GM18526 (cell line): ENCODE measurements around the gene STK35.

Source experiments
- POLR2A ChIP-seq: IDR thresholded peaks from 3 replicates; pipeline ENCODE4 v1.6.1; 2011; ENCODE audit not compliant: insufficient read length; ENCODE audit errors: extremely low read depth

Gene STK35

DNA sequence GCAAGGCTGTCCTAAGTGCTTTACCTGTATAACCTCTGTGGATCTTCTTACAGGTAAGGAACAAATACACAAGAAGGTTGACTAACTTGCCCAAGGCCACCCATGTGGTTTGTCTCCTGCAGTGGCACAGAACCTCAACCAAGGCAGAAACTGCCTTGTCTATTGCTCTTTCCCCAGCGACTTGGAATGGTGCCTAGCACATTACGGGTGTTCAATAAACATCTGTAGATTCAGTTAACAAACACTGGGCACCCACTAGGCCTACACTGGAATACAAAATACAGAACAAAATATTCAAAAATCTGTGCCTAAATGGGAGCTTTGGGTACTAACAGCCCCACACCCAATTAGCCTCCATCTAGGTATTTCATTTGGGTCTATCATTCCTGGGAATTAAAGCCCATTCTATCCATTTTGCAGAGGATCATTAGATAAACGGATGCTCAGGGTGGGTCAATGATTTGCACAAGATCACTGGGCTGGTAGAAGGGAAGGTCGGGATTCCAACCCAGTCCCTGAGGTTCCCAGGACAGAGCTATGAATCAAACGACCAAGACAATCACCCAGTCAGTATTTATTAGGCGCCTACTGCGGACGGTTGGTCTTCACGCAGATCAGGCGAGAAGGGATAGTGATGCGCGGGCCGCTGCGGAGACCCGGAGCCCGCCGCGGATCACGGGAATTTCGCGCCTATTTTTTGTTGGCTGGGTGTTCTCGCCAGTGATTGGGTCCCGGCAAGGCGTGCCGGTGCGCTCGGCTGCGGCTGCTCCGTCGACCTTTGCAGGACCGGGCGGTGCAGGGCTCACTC lies at the start of gene STK35:
STK35 (plus strand) TSS at position 771 of the 808 bp plus-strand sequence. CDS start 55 bp downstream, outside the sequence.
- TF ChIP-seq POLR2A = no peak

DNA sequence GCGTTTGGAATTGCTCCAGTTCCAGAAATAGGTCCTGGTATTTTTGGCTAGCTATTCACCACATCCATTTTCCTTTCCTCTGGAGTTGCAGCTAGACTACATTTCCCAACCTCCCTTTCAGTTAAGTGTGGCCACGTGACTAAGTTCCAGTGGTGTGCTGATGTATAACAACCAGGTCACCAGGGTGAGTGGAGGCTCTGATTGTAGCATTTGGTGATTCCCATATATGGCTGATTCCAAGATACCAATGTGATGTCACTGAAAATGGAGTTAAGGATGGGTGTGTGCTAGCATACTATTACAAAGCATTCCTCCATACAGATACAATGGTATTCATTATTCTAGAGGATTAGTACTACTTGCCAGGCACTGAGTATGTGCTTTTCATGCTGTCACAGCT lies 49.7 kb upstream of the STK35 start:
- TF ChIP-seq POLR2A = no peak

DNA sequence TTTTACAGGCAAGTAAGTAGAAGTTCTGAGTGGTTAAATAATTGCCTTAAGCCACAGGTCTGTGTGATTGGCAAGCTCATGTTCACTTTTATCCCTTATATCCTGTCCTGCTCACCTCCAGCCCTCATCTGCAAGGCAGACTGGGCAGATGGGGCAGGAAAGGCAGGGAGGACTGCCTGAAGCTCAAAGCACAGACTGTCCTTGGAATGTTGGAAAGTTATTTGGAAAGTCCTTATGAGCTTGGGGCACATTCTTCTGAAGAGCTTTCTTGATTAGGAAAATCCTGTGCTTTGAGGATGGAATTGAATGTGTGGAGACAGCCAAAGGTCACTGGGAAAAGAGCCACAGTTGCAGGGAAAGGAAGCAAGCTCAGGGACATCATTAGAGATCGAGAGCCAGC lies 48.9 kb upstream of the STK35 start:
- no peak for TF ChIP-seq POLR2A

DNA sequence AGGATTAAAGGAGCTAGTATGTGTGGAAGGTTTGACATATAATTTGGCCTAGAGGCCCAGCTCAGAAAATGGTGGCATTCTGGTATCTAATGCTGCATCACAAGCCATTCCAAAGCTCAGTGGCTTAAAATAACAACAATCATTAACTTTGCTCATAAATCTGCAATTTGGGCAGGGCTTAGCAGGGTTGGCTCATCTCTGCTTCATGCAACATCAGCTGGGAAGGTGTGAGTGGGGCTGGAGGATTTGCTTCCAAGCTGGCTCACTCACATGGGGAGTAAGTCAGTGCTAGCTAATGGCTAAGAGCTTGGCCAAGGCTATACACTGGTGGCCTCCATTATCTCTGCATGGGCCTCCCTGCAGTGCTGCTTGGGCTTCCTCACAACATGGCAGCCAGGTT lies 48.0 kb upstream of the STK35 start:
- TF ChIP-seq POLR2A = no peak

DNA sequence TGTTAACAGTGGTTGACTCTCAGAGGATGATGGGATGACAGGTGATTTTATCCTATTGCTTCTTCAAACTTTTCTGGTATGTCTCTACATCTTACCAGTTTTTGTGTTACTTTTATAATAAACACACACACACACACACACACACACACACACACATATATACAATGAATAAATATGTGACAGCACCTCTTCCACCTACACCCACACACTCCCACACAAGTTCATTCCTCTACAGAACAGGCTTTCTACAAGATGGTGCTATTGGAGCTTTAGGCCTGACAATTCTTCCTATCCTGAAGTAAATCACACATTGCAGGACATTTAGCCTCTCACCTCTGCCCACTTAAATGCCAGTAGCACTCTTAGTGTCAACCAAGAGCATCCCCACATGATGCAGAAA lies 46.7 kb upstream of the STK35 start:
- TF ChIP-seq POLR2A = no peak

DNA sequence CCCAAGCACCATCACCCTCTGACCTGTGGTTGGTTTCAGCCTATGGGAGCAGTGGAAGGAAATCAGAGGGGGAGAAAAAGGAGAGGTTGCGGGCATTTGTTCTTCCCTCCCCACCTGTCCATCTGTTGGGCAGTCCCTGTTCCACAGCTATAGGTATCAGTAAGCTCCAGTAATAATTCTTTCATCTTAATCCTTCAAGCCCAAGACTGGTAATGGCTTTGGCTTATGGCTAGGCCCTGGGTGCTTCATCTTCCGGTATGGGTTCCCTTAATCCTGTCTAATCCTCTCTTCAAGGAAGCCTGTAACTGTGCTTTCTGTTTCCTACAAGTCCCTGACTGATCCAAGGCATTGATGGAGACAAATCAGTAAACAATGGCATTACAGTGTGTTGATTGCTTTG lies 42.2 kb upstream of the STK35 start:
- no peak for TF ChIP-seq POLR2A

DNA sequence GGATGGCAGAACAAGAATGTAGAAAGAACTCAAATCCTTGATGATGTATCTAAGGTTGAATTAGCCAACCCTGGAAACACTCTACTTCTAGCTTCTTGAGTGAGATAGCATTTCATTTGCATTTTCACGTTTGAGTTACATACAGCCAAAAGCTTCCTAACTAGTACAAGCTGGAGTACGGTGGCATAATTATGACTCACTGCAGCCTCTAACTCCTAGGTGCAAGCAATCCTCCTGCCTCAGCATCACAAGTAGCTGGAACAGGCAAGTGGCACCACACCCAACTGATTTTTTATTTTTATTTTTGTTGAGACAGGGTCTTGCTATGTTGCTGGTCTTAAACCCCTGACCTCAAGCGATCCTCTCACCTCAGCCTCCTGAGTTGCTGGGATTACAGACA lies 36.5 kb upstream of the STK35 start:
- TF ChIP-seq POLR2A = no peak

DNA sequence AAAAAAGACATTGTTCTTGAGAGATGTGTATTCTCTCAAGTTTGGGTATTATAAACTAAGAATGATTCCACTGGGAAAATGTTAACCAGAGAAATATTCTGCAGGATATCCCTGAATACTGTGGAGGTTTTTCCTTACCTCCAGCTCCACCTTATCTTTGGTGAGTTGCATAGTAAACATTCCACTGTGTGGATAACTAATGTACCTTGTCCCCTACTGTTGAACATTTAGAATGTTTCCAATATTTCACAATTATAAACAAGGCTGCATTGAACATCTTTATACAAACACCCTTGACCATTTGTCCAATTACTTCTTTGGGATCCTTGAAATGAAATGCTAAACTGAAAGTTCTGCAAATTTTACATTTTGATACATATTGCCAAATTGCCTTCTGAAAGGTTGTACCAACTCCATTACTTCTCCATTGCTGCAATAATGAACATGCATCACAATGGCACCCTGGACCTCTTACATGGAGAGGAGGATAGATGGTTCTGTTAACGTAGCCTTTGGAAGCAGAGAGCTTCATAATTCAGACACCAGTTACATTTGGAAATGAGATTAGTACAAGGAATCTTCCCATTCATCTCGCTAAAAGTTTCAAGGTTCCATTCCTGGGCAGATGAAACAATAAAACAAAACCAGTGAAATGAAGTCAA lies 35.0 kb upstream of the STK35 start:
- no peak for TF ChIP-seq POLR2A

DNA sequence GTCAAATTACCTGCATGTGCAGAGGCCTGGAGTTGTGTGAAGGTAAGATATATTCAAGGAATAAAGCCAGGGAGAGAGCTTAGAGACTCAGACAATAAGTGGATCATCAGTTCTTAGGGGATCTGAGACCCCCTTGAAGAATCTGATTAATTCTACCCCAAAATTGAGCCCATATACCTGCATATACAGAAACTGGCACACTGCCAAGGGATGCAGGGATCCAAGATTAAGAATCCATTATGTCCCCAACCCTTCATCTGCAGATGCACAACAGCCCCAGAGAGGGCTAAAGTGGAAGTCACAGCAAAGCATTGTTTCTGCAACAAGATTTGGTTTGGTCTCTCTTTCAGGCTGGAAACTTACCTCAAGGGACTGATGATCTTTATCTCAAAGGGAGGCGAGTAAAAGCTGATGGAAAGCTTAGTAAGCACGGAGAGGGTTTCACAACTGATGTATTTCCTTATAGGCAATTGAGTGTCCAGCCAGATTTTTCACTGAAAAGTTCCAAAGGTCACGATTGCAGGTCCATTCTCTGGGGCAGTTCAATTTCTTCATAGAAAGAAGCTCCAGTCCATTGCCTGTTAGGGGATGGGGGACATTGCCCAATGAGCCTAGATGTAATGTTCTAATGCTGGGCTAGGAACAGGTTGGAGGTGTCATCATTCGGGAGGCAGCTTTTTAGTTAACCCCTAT lies 20.9 kb upstream of the STK35 start:
- TF ChIP-seq POLR2A = no peak

DNA sequence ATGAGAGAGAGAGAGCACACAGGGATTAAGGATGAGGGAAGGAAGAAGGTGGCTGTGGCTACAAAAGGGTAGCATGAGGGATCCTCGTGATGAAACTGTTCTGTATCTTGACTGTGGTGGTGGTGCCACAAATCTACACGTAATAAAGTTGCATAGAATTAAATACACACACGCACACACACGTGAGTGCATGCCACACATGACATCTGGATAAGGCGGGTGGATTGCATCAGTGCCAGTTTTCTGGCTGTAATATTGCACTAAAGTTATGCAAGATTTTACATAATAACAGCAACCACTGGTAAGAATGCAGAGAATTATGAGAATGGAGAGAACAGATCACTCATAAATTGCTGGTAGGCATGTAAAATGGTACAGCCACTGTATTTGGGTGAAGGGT lies 16.9 kb upstream of the STK35 start:
- no peak for TF ChIP-seq POLR2A

DNA sequence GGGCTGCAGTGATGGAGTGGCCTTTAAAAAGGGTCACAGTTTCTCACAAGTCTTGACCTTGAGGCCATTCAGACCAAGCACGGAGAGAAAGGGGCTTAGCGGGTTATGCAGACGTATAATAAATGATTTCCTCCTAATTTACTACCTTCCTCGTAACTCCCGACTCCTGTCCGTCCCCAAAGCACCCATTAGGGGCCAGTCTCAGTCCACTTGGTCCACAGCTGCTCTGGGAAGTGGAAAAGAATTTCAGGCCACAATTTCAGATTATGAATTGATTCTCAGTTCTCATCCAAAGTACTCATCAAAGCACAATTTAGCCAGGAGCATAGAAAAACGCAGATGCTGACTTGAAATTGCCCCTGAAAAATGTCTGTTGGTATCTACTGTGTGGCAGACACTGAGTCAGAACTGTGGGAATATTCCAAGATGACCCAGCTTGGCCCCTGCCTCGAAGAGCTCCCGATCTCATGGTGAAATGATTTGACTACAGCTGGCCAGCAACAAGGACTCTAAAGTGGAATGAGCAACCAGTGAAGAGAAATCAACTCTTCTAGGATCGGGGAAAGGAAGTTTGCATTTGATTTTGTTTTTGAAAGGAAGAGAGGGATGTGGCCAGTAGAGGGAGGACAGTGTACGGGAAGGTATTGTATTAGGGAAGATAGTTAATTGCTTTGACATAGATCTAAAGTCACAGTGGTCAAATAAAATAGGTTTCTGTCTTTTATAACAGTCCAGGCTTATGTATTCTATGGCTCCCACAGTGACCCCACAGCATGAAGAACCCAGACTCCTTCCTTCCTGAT lies 15.2 kb upstream of the STK35 start:
- no peak for TF ChIP-seq POLR2A

DNA sequence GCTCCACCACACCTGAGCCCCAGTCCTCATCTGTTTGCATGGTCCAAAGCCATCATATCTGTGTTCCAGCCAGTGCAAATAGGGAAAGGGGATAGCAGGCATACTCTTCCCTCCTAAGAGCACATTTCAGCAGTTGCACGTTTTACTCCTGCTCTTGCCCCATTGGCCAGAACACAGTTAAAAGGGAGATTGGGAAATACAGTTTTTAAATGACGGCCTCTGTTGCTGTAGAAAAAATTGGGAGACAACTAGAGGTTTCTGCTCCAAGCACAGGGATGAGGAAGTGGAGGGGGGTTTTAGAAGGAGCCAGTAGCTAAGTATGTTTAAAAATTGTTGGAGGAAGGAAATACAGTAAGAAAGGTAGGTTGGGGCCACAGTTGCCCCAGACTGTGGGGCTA lies 14.6 kb upstream of the STK35 start:
- TF ChIP-seq POLR2A = no peak

DNA sequence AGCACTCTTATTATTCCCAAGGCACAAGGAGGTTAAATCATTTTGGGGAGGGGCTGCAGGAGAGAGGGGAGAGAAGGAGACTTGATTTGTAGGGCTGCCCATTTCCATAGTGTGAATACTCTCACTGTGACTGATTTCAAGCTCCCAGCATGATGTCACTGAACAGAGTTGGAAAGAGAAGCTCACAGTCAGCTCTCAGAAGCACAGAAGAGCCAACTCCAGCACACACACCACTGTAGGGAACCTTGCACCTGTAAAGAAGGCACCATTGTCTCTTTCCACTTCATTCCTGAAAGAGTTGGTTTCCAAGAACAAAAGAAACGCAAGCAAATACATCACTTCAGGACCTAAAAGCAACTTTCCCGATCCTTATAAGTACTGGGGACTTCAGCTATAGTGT lies 12.7 kb upstream of the STK35 start:
- TF ChIP-seq POLR2A = no peak

DNA sequence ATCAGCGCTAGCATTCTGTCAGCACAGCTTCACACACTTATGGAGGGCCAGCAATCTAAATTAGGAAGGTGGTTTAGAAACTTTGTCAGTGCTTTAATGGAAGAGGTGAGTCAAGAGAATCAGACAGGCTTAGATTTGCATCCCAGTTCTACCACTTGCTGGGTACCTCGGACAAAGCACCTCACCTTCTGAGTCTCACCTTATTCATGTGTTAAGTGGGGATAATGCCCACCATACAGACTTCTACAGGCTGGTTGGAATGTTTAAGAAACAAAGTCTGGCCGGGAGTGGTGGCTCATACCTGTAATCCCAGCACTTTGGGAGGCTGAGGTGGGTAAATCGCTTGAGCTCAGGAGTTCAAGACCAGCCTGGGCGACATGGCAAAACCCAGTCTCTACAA lies 12.2 kb upstream of the STK35 start:
- no peak for TF ChIP-seq POLR2A

DNA sequence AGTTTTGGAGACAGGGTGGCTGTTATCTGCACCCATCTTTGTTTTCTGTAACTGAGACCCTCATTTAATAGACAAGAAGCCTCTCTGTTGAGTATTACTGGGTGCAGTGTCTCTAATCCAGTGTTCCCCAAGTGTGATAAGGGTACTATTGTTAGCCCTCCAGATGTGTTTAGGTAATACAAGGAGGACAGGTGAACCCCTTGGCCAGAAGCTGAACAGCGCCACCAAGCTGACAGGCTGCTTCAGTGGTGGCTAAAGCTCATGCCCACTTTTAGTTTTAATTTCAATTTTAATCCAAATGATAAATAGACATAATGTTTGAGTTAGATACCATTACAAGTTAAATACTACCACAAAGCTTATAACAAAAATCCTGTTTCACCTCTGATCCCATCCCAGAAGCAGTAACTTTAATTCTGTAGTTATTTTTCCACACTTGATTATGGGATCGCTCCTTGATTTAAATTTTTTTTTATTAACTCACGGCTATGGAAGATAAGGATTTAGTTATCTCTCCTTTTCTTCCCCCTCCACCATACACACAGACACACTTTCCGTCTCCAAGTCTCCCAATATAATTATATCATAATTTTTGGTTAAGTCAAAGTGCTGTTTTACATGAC lies 8.4 kb upstream of the STK35 start:
- TF ChIP-seq POLR2A = no peak

DNA sequence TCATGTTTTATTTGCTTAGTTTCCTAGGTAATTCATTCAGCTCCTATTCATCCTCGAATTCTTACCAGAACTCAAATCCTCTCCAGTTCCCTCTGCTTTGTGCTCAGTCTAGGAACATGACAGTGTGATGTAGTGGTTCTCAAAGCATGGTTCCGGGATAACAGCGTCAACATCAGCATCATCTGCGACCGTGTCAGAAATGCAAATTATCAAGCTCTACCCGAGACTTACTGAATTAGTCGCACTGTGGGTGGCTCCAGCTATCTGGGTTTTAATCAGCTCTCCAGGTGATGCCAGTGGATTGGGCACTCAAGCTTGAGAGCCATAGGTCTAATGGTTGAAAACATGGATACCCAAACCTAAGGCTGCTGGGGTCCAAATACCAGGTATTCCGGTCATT lies 7.7 kb upstream of the STK35 start:
- TF ChIP-seq POLR2A = no peak
